SJCRH30 (cell line): ENCODE data around the gene GAS2. TPM values are rescaled to one million over a fixed set of nuclear protein-coding genes. Genes with fewer than 3 reads are reported as not detected.
A peak's percentile ranks its signal among the peaks of the same experiment; 100 is the strongest.

Experiments used
- DNase-seq, 2 experiments: peaks; one replicate each; pipeline ENCODE4 v3.0.0-alpha.2; 2015 to 2020
- H3K27ac ChIP-seq: fragments of 250-450 bp; sonication (Bioruptor Pico); 2 replicates; pipeline ENCODE4 v1.5.1; 2020; ENCODE audit warnings: mild to moderate bottlenecking, moderate library complexity
- H3K27me3 ChIP-seq: fragments of 250-450 bp; sonication (Bioruptor Pico); 2 replicates; pipeline ENCODE4 v1.5.1; 2020; ENCODE audit warnings: mild to moderate bottlenecking, moderate library complexity
- H3K36me3 ChIP-seq: fragments of 250-450 bp; sonication (Bioruptor Pico); 2 replicates; pipeline ENCODE4 v1.5.1; 2020; ENCODE audit warnings: mild to moderate bottlenecking, moderate library complexity
- H3K4me1 ChIP-seq: fragments of 250-450 bp; sonication (Bioruptor Pico); 2 replicates; pipeline ENCODE4 v1.5.1; 2020; ENCODE audit warnings: mild to moderate bottlenecking, moderate library complexity
- H3K4me3 ChIP-seq: fragments of 250-450 bp; sonication (Bioruptor Pico); 2 replicates; pipeline ENCODE4 v1.5.1; 2020; ENCODE audit warnings: mild to moderate bottlenecking, moderate library complexity
- H3K9me3 ChIP-seq: fragments of 250-450 bp; sonication (Bioruptor Pico); replicated peaks from 2 replicates; pipeline ENCODE4 v1.5.1; 2020; ENCODE audit warnings: mild to moderate bottlenecking, moderate library complexity
- total RNA-seq: library from RNA; depleted of rRNA; stranded (reverse); fragments of >200 nt; shearing (Covaris generic); gene quantifications from 2 replicates; pipeline ENCODE4 v1.2.3, GENCODE V29; 2014

The GAS2 gene
- total RNA-seq, 1 experiment from 2014 or later = 4.4 TPM

DNA sequence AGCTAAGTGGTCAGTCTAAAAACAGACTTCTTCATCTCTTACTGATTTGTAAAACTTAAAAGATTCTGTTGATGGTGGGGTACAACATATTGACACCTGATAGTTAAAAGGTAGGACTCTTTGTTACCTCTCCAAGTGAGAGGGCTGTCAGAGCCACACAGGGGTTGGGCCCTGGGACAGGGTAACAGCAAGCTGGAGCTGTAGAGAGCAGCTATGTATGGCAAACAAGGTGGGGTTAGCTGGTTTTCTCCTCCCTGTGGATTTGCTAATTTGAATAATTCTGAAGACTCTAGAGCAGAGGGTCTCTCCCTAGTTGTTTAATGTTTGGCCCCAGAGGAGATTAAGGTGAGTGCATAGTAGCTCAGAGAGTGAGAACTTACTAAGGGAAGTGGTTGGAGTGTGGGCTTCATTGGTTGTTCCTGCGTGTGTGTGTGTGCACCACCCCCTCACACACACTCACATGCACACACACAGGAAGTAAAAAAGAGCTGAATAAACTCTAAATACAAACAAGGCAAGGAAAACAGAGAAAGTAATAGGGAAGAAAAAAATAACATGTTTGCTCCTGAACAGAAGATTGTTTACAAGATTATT lies 9.2 kb upstream of the GAS2 start:
- H3K36me3 ChIP-seq = no peaks in the 10 kb centered on the region
- H3K4me3 ChIP-seq = no peak overlapping the region
- H3K9me3 ChIP-seq = no peaks in the 10 kb centered on the region
- H3K27me3 ChIP-seq = no peaks in the 10 kb centered on the region
- peaks cover 12% of the 10 kb centered on the region for H3K4me1 ChIP-seq
- H3K27ac ChIP-seq = no peak overlapping the region
- no peak for DNase-seq

DNA sequence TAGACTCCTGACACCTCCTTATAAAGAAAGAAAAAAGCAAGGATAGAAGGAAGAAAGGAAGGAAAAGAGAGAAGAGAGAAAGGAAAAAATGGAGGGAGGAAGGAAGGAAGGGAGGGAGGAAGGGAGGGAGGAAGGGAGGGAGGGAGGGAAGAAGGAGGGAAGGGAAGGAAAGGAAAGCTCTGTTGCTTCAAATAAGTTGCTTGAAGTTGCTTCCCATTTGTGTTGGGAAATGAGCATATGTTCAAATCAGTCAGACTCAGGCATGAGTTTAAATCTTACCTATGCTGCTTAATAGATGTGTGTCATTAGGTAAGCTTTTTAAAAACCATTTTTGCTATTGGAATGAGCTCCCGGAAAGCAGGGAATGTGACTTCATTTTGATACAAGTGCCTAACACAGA lies 6.6 kb upstream of the GAS2 start:
- H3K36me3 ChIP-seq = no peaks in the 10 kb centered on the region

DNA sequence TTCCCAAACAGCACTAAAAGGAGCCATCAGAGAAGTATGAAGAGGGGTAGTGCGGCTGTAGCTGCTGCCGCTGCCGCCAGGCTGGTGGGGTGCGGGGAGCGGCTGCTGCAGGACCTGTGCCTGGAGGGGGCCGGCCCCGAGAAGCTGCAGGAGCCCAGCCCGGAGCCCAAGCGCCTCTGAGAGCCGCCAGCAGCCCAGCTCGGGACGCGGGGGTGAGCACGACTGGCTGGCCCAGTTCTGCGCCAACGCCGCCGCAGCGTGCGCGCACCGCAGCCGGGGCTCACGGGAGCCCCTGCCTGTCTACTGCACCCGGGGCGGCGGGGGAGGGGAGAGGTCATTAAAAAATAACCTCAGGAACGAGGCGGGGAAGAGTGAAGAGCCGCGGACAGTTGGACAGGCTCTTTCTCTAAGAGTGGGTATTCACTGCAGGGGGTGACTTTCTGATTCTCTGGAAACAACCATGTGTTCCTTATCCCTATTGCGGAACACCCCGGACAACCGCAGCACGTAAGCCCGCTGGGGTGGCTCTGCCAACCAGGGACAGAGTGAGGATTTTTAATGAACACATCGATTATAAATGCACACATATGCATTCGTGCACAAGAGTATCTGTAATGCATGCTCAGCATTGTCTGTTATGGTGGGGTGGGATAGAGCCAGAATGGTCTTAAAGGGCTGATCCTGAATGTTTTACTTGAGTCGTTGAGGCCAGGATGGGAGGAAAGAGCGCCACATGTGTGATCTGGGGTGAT lies 453 bp downstream of the GAS2 start:
- peak; percentile 70 to 72 for DNase-seq
- H3K4me3 ChIP-seq = peak overlapping the region; percentile 59

More for the DNA sequence above, 6.6 kb upstream of the GAS2 start:
- H3K9me3 ChIP-seq = 0 out of 2 replicates have a peak, but pooled peaks cover 3% of the 10 kb centered on the region
- H3K27me3 ChIP-seq = no peaks in the 10 kb centered on the region
- H3K27ac ChIP-seq = no peak overlapping the region
- no peak for DNase-seq
- H3K4me3 ChIP-seq = no peak overlapping the region
- H3K4me1 ChIP-seq = peaks cover 12% of the 10 kb centered on the region

GRCh38 chr11:22668005-22668796 lies 1.8 kb downstream of the GAS2 start:
- H3K9me3 ChIP-seq = 0 out of 2 replicates have a peak, but pooled peaks cover 3% of the 10 kb centered on the region
- no peak for DNase-seq
- no peaks in the 10 kb centered on the region for H3K36me3 ChIP-seq
- H3K27ac ChIP-seq = no peak overlapping the region
- no peak overlapping the region for H3K4me3 ChIP-seq
- H3K27me3 ChIP-seq = no peaks in the 10 kb centered on the region
- no peaks in the 10 kb centered on the region; the same call in 1 of the 2 replicates for H3K4me1 ChIP-seq

More for the DNA sequence above, 453 bp downstream of the GAS2 start:
- Histone ChIP-seq H3K36me3 (no peaks in the 10 kb centered on the region), H3K27ac (peak overlapping the region; percentile 45), H3K9me3 (0 out of 2 replicates have a peak, but pooled peaks cover 3% of the 10 kb centered on the region), H3K27me3 (no peaks in the 10 kb centered on the region), H3K4me1 (no peaks in the 10 kb centered on the region; the same call in 1 of the 2 replicates)

GRCh38 chr11:22669368-22669767 lies 3.0 kb downstream of the GAS2 start:
- Histone ChIP-seq H3K4me3 (no peak overlapping the region), H3K9me3 (0 out of 2 replicates have a peak, but pooled peaks cover under 1% of the 10 kb centered on the region), H3K4me1 (no peaks in the 10 kb centered on the region; the same call in 1 of the 2 replicates), H3K27ac (no peak overlapping the region), H3K27me3 (no peaks in the 10 kb centered on the region), H3K36me3 (no peaks in the 10 kb centered on the region)
- no peak for DNase-seq

- peak in 1 of 2 experiments; percentile 57 for DNase-seq
- Histone ChIP-seq H3K9me3 (no peaks in the 10 kb centered on the region), H3K36me3 (no peaks in the 10 kb centered on the region)
These were observed 4.4 kb downstream of the GAS2 start for GRCh38 chr11:22670830-22671229.

DNA sequence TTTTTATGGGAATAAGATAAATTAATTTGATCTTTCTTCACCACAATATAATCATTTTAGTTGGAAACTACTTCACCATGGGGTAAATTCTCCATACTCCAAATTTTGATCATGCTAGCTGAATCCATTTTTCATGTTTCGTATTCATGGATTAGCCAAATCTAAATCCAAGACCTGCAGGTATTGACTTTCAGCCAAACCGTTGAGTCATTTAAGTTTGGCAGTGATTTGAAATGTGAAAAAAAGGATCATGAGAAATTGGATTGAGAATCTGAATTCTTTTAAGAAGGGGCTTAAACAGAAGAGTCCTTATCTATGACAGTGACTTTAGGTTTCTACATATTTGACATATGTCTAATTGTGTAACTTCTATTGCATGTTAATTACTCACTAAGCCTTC lies 5.3 kb downstream of the GAS2 start:
- no peaks in the 10 kb centered on the region for H3K4me1 ChIP-seq
- DNase-seq = no peak
- H3K27ac ChIP-seq = no peak overlapping the region
- no peak overlapping the region for H3K4me3 ChIP-seq
- H3K9me3 ChIP-seq = no peaks in the 10 kb centered on the region
- H3K36me3 ChIP-seq = no peaks in the 10 kb centered on the region
- no peaks in the 10 kb centered on the region for H3K27me3 ChIP-seq

More at GRCh38 chr11:22670830-22671229, 4.4 kb downstream of the GAS2 start:
- no peak overlapping the region for H3K4me3 ChIP-seq
- H3K27me3 ChIP-seq = no peaks in the 10 kb centered on the region
- no peak overlapping the region for H3K27ac ChIP-seq
- no peaks in the 10 kb centered on the region for H3K4me1 ChIP-seq

DNA sequence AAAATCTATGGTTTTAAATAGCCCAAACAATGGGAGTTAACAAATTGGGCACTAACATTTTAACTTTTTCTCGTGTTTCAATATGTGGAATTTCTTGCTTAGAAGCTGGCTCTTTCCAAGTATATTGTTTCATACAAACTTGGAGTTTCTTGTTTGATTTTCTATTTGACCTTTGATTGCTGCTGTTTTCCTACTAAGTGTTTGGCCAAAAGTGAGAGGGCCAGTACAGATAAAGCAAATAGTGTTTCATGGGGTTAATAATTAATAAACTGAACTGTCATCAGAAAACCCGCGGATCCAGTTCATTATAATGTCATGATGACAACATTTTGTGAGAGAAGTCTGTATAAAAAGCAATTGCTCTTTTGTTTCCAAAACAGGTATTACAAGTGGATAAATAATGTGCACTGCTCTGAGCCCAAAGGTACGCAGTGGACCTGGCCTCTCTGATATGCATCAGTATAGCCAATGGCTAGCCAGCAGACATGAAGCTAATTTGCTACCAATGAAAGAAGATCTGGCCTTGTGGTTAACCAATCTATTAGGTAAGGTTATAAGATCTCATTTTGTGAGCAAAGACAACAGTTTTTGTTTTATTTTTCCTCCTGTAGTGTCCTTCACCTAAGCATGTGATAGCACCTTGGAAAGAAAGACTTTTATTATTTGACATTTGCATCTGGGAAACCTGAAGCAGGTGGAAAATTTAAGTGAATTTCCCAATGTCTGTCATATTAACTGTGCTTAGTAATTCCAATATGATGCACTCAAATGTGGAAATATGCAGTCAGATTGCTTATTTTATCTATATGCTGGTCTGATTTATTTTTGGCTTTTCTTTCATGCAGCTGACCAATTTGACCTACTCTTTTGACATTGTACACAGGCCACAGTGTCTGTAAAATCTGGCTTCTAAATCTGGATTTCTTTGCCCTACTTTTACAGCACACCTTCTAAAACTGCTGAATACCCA lies 8.3 kb downstream of the GAS2 start:
- Histone ChIP-seq H3K27ac (no peak overlapping the region), H3K9me3 (no peaks in the 10 kb centered on the region), H3K4me1 (0 out of 2 replicates have a peak, but pooled peaks cover 1% of the 10 kb centered on the region), H3K4me3 (no peak overlapping the region), H3K36me3 (no peaks in the 10 kb centered on the region), H3K27me3 (no peaks in the 10 kb centered on the region)
- DNase-seq = no peak

DNA sequence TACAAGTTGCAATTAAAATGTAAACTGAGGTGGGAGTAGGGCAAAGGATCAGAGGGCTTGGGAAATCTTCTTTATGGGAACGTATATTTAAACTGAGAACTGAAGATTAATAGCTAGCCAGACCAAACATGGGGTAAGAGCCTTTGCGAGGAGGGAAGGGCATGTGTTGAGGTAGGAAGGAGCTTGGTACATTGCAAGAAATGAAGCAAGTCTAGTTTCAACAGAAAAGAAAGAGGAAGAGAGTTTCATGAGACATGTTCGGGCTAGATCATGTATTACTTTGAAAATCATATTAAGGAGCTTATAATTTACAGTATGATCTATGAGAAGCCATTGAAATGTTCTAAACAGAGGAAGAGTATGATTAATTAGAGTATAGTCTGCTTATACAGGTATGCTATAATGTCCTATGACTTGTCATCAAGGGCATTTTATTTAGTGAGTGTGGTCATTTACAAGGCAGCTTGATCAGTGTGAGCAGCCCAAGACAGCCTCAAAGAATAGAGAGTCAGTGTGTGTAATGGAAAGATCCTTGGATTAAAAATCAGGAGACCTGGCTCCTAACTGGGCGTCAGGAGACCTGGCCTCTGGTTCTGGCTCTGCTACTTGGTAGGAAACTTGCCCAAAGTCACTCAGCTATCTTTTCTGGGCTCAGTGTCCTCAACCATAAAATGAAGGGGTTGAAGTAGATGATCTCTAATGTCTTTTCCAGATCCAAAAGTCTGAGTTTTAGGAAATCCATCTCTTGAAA lies 10.9 kb downstream of the GAS2 start:
- Histone ChIP-seq H3K9me3 (no peaks in the 10 kb centered on the region), H3K27ac (no peak overlapping the region), H3K4me1 (0 out of 2 replicates have a peak, but pooled peaks cover 3% of the 10 kb centered on the region), H3K36me3 (no peaks in the 10 kb centered on the region), H3K4me3 (no peak overlapping the region), H3K27me3 (no peaks in the 10 kb centered on the region)
- DNase-seq = no peak

GRCh38 chr11:22680628-22681027 lies 14.2 kb downstream of the GAS2 start:
- no peaks in the 10 kb centered on the region for H3K27me3 ChIP-seq
- no peaks in the 10 kb centered on the region for H3K9me3 ChIP-seq
- 0 out of 2 replicates have a peak, but pooled peaks cover 3% of the 10 kb centered on the region for H3K4me1 ChIP-seq
- no peak overlapping the region for H3K4me3 ChIP-seq
- no peaks in the 10 kb centered on the region for H3K36me3 ChIP-seq
- DNase-seq = no peak
- H3K27ac ChIP-seq = no peak overlapping the region

- DNase-seq = no peak
- no peaks in the 10 kb centered on the region for H3K36me3 ChIP-seq
These were observed 14.9 kb downstream of the GAS2 start for GRCh38 chr11:22681281-22681812.

GRCh38 chr11:22684082-22684481 lies 17.7 kb downstream of the GAS2 start:
- H3K4me1 ChIP-seq = 0 out of 2 replicates have a peak, but pooled peaks cover 3% of the 10 kb centered on the region
- H3K36me3 ChIP-seq = no peaks in the 10 kb centered on the region
- no peak overlapping the region for H3K4me3 ChIP-seq
- DNase-seq = no peak
- no peaks in the 10 kb centered on the region for H3K27me3 ChIP-seq
- H3K9me3 ChIP-seq = no peaks in the 10 kb centered on the region
- no peak overlapping the region for H3K27ac ChIP-seq

More at GRCh38 chr11:22681281-22681812, 14.9 kb downstream of the GAS2 start:
- H3K4me3 ChIP-seq = no peak overlapping the region
- H3K27me3 ChIP-seq = no peaks in the 10 kb centered on the region
- 0 out of 2 replicates have a peak, but pooled peaks cover 3% of the 10 kb centered on the region for H3K4me1 ChIP-seq
- H3K9me3 ChIP-seq = no peaks in the 10 kb centered on the region
- H3K27ac ChIP-seq = no peak overlapping the region

- no peaks in the 10 kb centered on the region for H3K27me3 ChIP-seq
- H3K27ac ChIP-seq = no peak overlapping the region
- peaks cover 9% of the 10 kb centered on the region for H3K4me1 ChIP-seq
- H3K4me3 ChIP-seq = no peak overlapping the region
- no peaks in the 10 kb centered on the region; the same call in 1 of the 2 replicates for H3K9me3 ChIP-seq
- no peak for DNase-seq
- H3K36me3 ChIP-seq = no peaks in the 10 kb centered on the region
These were observed 18.7 kb downstream of the GAS2 start for GRCh38 chr11:22685111-22685510.
